IPS-NIHi11 (cell line): ENCODE results near the gene MTMR10.

Experiments
- DNase-seq: peaks from one replicate; pipeline ENCODE4 v3.0.0; 2012; ENCODE audit warnings: mixed read lengths, low spot score

MTMR10 gene

DNA sequence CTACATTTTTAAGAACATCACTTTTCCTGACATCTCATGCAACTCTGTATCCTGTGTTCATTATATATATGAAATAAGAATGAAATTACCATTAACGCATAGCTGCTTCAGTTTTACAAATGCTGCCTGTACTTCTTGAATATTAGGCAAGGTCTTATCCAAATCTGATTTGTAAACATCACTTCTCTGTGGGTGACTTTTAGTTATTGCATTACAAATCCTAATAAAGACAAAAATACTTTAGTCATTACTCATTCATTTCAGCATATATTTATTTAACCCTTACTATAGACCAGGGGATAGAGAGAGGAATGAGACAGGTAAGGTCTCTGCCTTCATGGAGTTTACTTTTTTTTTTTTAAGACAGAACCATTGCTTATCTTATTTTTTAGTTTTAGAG is 36.8 kb downstream of the MTMR10 start:
- no peak for DNase-seq

DNA sequence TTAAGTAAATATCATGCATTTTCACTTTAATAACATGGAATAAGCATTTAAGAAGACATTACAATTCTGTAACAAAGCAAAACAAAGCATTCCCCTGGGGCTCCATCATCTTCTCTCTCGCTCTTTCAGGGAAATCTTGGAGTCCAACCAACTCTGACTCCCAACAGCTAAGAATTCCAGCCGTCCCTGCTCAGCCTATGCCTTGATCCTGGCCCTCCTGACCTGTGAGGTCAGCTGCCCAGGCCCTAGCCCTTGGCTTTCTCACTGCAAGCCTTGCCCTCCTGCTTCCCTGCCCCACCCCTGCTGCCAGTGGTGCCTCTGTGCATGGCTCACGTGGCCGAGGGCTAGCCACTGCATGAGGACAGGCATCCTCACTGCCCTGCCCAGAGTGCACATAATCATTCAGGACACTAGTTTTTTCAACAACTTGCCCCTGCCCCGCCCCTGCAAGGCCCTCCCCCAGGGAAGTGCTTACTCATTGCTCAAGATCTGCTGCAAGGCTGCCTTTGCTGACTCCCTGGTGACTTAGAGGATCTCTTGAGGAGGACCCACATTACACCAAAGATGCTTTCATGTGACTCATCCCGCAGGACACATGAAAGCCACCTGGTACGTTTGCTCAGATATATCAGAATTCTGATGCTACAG is 37.6 kb downstream of the MTMR10 start:
- DNase-seq = peak; percentile 27

- no peak for DNase-seq
Measured at GRCh38 chr15:30953183-30953582, 38.2 kb downstream of the MTMR10 start.

- DNase-seq = no peak
Measured at GRCh38 chr15:30943654-30944335, 47.6 kb downstream of the MTMR10 start.

DNA sequence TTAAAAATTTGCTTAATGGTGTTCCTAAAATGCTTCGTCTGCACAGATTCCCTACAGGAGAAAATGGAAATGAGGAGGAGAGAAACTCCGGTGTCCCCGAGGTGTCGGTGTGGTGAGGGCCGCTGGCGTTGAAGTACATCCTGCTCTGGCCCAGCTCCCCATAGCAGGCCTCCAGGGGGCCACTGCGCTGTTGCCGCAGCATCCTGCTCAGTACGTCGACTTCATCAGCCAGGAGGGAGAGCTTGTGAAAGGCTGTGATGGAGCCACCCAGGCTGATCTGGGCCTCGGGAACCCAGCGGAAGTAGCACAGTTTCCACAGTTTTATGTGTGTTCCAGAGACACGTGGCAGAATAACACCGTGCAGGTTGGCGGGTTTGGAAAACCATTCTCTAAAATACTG is 49.9 kb downstream of the MTMR10 start:
- DNase-seq = no peak

DNA sequence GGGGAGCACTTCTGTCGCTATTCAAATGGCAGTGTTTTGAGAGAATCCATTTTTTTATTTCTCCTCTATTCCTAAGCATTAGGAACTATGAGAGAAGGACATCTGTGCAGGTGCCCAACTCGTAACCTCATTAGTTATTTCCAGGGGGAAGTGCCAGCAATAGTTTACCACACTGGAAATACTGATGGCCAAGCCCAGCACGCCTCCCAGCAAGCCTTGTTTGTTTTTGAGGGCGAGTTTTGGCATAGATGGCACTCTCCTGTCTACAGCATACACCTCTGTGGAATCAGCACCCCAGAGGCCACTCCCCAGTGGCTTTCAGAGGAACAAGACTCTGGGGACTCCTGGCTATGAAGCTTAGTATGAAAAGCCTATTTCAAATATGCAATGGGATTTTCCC is 51.1 kb downstream of the MTMR10 start:
- DNase-seq = no peak

DNA sequence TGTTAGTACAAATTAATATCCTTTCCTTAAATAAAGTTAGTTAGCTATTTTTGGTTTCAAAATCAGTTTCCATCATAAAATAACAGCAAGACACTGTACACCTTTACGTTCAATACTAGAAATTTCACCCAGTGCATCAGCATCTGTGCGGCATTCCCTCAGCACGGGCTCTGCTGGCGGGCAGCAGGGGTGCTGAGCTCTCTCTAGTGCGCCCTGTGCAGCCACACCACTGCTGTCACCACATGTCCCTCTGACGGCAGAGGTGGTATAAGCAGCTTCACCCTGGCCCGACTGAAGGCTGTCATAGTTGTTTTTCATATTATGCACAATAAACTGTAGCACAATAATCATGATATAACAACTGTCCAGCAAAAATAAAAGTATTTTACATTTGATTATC is 52.3 kb downstream of the MTMR10 start:
- DNase-seq = no peak

GRCh38 chr15:30933293-30933692 is 58.1 kb downstream of the MTMR10 start:
- no peak for DNase-seq

- no peak for DNase-seq
Measured at GRCh38 chr15:30930422-30930821, 61.0 kb downstream of the MTMR10 start.

DNA sequence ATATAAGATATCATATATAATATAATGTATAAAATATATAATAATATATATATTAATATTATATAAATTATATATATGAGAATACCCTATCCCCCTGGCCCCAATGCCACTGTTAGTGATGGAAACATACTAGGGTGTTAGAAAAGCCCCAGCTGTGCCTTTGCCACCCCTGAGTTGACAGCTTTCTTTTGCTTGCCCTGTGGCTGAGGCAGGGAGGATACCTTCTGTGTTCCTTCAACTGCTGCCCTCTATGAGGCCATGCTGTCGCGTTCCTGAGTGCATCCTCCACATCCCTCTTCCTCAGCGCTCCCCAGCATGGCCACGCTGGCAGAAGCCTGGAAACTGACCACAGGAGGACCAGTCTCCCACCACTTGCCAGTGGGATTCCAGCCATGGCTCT is 61.4 kb downstream of the MTMR10 start:
- no peak for DNase-seq

DNA sequence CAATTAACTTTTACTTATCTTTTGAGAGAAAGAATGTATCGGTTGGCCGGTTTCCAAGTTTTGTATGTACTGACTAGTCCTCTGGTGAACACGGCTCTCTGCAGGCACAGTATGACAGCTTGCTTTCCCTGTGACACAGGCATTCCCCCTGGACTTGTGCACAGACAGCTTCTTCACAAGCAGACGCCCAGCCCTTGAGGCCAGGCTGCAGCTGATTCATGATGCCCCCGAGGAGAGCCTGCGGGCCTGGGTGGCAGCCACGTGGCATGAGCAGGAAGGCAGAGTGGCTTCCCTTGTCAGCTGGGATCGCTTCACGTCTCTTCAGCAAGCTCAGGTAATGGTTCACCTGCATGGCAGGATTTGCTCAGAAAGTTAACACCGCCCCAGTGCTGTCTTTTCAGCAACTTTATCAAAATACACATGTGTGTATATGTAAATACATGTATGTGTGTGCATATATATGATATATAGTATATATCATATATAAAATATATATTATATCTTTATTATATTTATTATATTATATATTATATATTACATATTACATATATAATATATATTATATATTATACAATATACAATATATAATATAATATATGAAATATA is 62.3 kb downstream of the MTMR10 start:
- no peak for DNase-seq

DNA sequence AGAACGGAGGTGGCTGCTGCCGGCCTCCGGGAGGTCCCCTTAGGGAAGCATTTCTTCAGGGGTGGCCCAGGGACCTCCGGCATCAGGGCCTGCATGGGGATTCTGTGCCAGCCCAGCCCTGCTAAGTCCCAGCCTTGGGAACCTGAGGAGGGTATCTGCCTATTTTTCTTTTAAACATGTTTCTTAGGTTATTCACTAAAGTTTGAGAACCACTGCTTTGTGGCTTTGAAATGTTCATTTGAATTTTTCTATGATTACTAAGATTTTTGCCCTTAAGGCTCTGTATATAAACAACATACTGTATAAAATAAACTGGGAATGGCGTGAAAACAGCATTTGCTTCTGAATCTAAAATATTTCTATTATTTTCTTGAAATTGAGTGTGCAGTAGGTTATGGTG is 63.4 kb downstream of the MTMR10 start:
- no peak for DNase-seq

- DNase-seq = no peak
Measured at GRCh38 chr15:30927148-30927761, 64.2 kb downstream of the MTMR10 start.

- no peak for DNase-seq
Measured at GRCh38 chr15:30926161-30926560, 65.3 kb downstream of the MTMR10 start.

GRCh38 chr15:30925686-30926085 is 65.7 kb downstream of the MTMR10 start:
- DNase-seq = no peak

DNA sequence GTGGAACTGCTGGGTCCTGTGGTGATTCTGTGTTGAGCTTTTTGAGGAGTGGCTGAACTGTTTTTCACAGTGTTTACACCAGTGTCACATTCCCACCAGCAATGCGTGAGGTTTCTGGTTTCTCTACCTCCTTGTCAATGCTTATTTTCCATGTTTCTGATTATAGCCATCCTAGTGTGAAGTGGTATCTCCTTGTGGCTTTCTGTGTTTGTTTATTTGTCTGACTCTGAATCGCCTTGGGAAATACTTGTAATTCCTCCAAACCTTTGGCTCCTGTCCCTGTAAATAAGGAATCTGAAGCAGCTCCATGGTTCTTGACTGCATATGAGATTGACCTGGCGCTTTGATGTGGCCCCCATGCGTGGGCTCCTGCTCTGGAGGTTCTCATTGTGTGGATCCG is 67.1 kb downstream of the MTMR10 start:
- DNase-seq = no peak

GRCh38 chr15:30923429-30923828 is 68.0 kb downstream of the MTMR10 start:
- DNase-seq = no peak

DNA sequence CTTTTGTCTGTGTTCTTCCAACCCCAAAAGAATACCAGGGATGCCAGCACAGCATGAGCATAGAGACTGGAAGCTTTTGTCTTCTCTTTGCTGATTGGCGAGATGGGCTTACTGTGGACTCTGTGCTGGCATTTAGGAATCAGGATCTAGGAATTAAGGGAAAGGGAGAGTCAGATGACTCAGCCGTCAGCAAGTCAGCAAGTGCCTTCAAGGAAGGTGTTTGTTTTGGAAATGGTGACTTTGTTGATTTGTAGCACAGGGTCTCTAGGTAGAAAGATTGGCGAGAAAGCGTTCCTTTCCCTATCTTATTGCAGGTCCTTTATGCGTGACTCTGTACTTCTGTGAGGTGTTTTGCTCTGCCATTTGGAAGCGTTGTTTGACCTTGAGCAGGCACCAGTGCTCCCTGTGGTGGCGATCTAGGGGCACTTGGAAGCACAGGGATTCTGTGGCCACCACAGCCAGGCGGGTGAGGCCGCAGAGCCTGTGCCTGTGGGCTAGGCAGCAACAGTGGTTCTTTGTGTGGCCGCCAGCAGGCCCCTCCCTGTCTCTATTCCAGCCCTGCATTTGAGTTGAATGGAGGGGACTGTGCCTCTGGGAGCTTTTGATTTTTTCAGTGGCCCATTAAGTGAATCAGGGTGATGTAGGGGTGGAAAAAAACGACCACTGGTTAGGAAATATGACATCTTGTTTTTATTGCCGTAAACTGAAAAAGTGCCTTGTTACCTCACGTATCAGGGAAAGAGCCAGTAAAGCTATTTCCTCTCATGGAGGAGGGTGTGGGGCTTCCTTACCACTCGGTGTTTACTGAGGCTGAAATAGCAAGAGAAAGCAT is 68.7 kb downstream of the MTMR10 start:
- DNase-seq = peak; percentile 68

GRCh38 chr15:30921781-30922479 is 69.5 kb downstream of the MTMR10 start:
- peak; percentile 23 for DNase-seq

DNA sequence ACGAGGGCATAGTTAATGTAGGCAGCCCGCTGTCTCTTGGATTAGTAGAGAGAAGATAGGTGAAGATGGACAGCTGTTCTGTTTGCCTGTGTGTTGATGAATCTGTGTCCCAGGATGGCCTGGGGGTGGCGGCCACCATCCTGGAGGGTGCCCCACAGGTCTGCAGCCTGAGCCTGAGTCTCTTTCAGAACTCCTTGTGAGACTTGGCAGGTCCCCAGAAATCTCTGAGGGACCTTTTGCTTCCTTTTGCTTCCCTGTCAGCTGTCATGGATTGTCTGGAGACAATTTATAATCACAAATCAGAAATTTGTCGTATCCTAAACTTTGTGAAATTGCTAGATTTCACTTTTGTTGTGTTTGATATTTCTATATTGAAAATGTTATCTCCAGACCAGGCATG is 70.3 kb downstream of the MTMR10 start:
- DNase-seq = no peak

- no peak for DNase-seq
Measured at GRCh38 chr15:30919877-30920550, 71.4 kb downstream of the MTMR10 start.
